ENCODE measurements around the gene SGCD.

DNA sequence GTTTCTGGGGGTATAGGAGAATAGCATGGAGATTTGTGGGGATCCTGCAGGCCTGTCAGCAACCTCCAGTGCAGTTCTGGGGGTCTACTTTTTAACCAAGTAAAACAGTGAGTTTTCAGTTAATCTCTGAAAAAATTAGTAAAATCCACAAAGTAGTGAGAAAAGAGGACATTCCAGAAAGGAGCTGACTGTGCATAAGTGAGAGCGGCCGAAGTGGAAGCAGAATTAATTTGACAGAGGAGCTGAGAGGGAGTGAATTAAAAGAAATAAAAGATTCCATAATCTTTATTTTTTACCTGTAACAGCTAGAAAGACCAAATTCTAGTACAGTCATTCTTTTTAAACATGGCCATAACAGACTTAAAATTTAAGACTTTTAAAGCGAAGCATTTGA is 149.2 kb downstream of the SGCD start:
- TF ChIP-seq, protein P1, sequence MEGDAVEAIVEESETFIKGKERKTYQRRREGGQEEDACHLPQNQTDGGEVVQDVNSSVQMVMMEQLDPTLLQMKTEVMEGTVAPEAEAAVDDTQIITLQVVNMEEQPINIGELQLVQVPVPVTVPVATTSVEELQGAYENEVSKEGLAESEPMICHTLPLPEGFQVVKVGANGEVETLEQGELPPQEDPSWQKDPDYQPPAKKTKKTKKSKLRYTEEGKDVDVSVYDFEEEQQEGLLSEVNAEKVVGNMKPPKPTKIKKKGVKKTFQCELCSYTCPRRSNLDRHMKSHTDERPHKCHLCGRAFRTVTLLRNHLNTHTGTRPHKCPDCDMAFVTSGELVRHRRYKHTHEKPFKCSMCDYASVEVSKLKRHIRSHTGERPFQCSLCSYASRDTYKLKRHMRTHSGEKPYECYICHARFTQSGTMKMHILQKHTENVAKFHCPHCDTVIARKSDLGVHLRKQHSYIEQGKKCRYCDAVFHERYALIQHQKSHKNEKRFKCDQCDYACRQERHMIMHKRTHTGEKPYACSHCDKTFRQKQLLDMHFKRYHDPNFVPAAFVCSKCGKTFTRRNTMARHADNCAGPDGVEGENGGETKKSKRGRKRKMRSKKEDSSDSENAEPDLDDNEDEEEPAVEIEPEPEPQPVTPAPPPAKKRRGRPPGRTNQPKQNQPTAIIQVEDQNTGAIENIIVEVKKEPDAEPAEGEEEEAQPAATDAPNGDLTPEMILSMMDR (conservative IDR thresholded peaks at IDR 0.05 in 1 of 2, IDR thresholded peaks at IDR 0.05 in 1 of 2; ENCODE audit: extremely low read depth in 1 of 2, insufficient read depth in 1 of 2, low read depth in 1 of 2, low read length in 2 of 2) = no peak
- no peak for TF ChIP-seq EZH2 (IDR thresholded peaks at IDR 0.05; ENCODE audit: borderline replicate concordance, low read length)

Data from mammary epithelial cell (primary cell).